Right renal cortex interstitium (tissue), 3 donors: Measurements from ENCODE around the gene GJC2. TPM values are rescaled to one million over a fixed set of nuclear protein-coding genes. Genes with fewer than 3 reads are reported as not detected.

Experiments
- DNase-seq, 3 donors: peaks; one replicate each; pipeline ENCODE4 v3.0.0-alpha.2; 2013; ENCODE audit warnings: low read depth in 3 of 3, low spot score in 2 of 3
- polyA plus RNA-seq, 3 donors: library from polyadenylated mRNA; unstranded; fragments of 120-200 nt; gene quantifications; one replicate each; pipeline ENCODE4 v1.2.1, GENCODE V29; 2013; ENCODE audit not compliant: insufficient read length in 3 of 3

The GJC2 gene
- polyA plus RNA-seq, 3 donors, result 0.46 to 0.71 (median 0.51) TPM

DNA sequence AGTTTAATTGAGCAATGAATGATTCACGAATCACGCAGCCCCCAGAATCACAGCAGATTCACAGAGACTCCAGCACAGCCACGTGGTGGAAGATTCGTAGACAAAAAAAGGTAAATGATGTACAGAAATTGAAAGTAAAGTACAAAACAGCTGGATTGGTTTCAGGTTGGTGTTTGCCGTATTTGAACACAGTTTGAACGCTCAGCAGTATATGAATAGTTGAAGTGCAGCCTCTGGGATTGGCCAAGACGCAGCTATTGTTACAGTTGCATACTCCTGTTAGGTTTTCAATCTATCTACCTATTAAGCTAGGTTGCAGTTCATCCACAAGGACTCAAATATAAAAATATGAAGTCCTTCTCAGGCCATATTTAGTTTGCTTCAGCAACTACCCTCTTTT is 37.6 kb upstream of the GJC2 start:
- no peak for DNase-seq

DNA sequence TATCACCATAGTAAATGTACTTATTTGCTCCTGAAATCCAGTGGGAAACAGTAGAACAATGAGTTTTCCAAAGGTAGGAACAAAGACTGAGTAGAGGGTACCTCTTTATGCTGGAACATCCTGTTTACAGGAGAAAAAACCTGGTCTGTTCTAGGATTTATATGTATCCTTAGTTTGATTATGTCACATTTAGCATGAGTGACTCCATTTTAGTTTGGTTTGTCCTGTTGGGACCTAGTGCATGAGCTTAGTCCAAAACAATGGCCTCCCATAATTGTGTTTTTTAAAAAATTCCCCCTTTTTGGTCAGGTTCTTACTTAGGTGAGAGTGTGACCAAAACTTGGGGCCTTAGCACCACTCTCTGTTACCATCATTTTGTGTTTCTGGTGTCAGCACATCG is 37.1 kb upstream of the GJC2 start:
- no peak for DNase-seq

DNA sequence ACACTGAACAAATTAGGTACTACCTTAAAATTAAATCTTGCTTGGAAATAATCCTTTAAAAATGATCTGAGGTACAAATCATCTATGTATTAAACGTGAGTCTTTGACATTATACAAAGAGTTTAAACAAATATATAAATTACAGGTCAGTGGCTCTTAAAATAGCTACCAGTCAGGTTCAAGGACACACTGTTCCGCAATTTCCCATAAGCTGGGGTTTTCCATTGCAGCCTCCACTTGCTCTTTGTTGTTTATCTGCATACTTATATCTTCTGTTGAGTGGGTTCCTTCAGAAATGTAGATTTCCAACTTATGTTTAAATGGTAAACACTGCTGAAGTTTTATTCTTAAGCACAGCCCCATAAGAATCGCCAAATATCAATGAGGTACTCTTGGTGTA is 34.9 kb upstream of the GJC2 start:
- no peak for DNase-seq

DNA sequence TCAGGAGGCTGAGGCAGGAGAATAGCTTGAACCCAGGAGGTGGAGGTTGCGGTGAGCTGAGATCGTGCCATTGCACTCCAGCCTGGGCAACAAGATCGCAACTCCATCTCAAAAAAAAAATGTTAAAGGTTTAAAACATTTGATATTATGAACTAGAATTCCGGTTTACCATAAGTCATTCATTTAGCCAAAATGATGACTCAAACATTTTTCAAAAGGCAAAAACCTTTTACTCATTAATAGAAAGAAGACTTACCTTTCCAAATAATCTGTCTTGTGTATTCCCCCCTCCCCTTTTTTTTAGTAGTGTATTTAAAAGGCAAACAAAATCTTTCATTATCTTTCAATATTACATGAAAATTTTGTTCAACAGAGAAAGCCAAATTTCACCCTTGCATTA is 32.4 kb upstream of the GJC2 start:
- no peak for DNase-seq

DNA sequence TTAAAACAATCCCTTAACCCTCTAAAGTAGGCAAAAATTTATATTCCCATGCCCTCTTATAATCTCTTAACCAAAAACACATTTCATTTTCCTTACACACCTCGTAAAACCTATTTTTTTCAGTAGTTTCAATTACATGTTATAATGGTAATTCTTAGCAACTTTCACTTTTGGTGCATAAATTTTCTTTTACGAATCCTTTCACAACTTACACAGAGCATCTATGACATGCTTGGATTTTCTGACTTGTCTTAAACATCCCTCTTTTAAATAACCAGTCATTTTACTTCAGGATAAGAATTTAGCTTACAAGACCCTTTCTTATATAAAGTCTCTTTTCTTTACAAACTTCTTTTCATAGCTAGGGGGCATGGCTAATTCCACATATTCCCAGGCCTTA is 31.7 kb upstream of the GJC2 start:
- DNase-seq, result no peak

DNA sequence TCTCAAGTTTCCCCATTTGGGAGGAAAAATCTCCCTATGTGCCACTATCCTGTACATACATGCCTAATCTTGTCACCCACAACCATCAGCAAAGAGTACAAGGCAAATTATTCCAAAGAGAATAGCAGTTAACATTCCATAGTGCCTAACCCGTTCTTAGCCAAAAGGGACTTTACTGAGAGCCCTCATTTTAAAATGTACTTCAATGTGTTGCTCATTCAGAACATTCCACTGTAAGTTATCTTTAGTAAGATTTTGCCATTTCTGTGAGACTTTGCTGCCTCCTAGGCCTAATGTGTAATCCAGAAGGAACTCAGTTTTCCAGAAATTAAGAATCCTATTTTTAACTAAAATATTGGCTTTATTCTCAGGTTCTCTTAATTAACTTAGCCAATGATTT is 29.4 kb upstream of the GJC2 start:
- no peak for DNase-seq

DNA sequence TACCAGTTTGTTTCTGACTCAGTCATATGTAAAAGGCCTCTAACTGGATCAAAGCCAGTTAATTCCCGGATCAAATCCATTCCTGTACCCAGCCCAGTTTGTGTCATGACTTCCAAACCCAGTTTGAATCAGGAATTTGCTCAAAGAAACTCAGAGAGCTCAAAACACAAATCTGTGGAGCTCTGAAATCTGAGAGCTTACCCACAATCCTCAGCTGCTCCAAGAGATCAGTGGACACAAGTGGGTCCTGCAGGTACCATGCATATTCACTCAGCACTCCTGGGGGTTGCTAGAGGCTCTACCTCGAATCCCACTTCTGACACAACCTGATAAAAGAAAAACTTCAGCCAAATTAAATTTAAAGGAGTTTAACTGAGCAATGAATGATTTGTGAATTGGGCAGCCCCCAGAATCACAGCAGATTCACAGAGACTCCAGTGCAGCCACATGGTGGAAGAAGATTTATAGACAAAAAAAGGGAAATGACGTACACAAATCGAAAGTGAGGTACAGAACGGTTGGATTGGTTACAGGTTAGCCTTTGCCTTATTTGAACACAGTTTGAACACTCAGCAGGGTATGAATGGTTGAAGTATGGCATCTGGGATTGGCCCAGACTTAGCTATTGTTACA is 28.8 kb upstream of the GJC2 start:
- no peak for DNase-seq

DNA sequence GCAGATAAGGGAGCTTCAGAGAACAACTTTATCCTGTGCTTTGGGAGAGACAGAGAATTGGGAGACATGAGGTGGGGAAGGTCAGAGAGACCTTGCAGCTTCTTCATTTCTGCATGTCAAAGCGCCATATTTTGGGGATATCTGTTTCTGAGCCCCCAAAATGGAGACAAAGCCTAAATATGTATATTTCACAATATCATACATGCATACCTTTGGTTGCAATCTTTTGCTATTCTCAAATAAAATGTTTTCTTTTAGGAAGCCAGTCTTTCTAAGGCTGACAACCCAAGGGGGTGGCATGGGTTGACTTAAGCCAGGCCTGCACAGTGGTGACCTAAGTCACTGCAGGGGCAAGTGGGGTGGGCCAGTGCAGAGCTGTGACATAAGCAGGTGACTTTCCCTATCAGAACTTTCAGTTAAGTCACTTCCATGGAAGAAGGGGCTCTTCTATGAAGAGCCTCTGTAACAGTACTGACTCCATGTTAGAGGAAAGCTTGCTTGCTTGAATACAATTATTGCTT is 26.7 kb upstream of the GJC2 start:
- no peak for DNase-seq

DNA sequence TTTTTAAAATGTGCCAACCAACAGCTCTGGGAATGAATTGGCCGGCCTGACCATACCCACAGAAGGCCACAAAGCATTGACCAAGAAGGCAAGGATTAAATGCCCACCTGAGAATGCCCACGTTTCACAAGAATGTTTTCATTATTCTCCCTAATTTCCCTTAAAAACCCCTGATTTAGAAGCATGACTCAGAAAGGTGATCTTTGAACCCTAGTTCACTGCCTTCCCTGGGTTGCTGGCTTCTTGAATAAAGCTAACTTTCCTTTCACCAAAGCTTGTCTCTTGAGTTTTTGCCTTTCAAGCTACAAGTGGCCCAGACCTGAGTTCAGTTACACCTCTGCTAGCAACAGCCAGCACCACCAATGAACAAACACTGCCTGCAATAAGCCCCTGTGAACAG is 26.2 kb upstream of the GJC2 start:
- DNase-seq, result no peak

DNA sequence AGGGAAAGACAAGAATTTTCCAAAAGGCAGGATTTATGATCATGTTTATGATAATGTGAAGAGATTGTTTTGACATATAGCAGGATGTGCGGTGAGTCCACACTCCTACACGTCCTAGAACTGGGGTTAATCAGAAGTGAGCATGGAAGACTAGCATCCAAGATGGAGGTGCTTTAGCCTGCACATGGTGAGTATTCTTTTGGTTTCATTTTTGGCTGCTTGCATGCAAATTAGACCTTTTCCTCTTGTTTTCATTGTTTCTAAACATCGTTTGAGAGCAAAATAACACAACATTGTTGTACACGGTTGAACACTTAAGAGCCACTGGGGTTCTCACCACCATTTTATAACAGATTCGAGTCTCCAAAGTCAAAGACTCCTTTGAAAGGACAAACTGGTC is 24.5 kb upstream of the GJC2 start:
- no peak for DNase-seq

DNA sequence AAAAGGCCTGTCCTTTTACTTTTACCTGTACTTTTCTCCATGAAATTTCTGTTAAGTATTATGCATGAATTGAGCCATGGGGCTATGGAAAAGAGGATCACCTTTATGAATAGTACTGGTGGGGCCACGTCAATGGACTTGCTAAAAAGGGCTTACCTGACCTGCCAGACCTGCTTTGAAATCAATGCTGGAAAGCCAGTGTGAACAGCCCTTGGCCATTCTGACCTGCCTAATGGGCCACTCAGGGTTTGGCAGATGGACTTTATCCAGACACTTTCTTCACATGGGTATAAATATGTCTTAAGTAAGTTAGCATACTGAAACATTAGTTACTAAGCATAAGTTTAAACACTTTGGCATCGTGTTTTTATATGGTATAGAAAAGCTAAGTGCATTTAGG is 18.0 kb upstream of the GJC2 start:
- DNase-seq, result no peak

DNA sequence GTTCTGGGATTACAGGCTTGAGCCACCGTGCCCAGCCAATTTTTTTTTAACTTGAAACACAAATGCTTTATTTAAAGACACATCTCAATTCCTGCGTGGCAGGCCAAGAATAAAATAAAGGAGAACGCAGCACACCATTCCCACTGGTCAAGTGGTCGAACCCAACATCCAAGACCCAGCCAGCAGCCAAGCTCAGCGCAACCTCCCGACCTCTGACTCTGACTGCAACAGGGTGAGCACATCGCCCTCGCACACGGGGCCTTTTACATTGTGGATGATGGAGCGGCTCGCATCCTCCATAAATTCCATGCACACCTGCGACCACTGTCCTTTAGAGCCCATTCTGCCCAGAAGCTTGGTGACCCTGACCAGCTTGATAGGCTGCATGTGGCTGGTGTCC is 15.1 kb upstream of the GJC2 start:
- DNase-seq, result no peak

DNA sequence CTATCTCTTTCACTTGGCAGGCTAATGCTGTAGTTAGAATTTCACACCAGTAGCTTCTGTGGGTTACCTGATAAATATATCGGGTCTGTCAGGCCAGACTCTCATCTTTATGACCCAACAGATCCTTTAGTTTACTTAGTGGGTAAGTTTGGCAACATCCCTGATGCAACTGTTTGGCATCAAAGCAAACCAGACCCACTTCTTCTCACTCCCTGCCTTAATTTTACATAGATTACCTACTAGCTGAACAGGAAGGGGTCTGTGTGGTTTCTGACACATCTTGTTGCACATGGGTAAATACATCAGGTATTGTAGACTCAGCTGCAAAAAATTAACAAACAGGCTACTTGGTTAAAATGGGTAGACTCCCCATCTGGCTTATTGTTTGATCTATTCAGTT is 12.8 kb upstream of the GJC2 start:
- DNase-seq, result no peak

DNA sequence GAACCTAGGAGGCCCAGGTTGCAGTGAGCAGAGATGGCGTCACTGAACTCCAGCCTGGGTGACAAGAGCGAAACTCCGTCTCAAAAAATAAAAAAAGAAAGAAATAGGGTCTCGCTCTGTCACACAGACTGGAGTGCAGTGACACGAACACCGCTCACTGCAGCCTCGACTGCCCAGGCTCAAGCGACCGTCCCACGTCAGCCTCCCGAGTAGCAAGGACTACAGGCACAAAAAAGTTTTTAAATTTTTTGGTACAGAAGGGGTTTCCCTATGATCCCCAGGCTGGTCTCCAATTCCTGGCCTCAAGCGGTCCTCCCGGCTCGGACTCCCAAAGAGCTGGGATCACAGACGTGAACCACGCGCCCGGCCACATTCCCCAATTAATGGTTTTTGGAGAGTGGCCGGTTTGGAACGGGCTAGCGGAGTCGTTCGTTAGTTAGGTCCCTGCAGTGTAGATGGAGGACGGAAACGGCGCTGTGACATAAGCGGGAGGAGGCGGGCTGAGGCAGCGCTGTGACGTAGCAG is 10.3 kb upstream of the GJC2 start:
- DNase-seq, result no peak

DNA sequence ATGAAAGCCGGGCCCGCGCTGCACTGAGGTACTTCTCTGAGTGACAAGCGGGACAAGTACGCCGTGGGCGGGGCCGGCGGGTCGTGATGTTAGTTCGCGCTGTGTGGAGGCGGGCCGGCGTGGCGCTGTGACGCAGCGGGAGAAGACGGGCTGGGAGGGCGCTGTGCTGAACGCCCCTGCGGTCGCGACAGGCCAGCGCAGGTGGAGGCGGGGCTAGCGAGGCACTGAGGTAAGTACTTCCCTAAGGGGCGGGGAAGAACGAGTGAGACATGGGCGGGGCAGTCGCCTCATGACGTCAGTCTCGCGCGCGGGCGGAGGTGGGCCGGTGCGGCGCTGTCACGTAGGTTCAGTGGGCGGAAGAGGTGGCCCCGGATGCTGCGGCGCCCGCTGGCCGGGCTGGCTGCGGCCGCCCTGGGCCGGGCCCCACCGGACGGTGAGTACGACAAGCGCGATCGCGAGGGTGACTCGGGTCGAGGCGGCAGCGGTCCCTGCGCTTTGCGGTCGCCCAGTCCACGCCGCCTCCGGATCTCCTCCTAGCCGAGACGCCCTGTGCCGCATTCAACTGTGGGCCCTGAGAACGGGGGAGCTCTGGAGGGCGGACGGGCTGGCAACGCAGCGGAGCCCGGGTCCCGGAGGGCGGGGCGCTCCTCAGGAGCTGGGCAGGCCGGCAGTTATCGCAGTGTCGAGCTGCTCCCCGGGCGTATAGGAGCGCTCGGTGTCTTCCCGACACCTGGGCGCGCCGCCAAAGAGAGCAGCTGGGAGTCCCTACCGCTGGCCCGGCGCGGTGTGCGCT is 9.6 kb upstream of the GJC2 start, which contains the start of gene GUK1:
TSS of gene GUK1 (plus strand) at position 349 of the 793 bp plus-strand sequence. CDS start at position 373, 24 bp downstream.
- DNase-seq, result peak; percentile 86 to 96 (median 94)

DNA sequence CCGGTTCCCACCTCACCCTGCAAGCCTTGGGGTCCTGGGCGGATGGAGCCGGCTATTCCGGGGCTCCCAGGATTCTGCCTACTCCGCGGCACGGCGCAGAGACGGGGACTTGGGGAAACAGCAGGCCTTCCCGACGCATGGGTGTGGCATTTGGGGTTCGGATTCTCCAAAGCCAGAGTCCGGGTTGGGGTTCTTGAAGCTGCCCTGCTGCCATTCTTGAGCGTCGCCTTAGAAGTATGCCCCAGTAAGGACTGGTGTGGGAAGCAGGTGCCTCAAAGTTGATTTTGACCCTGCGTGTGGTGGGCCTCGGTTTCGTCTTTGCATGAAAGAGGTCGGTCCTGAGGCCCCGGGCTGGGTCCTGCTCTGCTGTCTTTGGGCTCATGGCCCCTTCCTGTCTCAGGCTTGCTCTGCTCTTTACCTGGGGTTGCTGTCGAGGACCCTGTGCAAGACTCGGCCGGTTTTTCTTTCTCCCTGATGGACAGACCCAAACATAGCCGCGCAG is 9.0 kb upstream of the GJC2 start:
- DNase-seq, result no peak

DNA sequence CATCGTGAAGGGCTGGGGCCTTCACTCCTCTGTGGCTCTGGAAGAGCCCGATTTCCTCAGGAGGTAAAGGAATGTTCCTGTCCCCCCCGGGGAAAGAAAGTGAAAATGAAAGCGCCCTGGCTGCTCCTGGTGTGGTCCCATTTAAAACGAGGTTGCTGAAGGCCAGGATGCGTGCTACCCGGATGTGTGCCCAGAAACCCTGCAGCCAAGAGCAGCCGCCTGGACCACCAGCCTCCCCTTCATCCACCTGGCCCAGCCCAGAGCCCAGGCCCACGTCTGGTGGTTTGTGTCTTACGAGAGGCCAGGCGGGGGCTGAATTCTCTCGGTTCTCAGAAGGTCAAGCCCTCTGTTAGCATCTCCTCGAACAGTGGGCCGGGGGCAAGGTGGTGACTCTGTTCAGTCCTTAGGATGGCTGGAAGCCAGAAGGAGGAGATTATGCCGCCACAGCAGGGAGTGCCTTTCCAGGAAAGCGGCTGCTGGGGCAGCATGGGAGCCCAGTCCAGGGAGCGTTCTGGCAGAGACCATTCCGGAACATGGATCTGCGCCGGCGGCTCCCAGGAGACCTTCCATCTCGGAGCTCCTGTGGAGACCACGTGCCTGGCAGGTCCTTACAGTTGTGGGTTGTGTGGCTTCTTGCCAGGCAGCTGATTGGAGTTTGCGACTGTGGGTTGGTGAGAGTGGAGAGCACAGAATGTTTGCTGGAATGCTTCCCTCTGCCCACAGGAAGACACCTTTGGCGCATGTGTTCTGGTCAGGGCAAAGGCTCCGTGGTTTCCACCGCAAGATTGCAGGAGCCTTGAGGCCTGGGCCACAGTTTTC is 8.3 kb upstream of the GJC2 start:
- no peak for DNase-seq

DNA sequence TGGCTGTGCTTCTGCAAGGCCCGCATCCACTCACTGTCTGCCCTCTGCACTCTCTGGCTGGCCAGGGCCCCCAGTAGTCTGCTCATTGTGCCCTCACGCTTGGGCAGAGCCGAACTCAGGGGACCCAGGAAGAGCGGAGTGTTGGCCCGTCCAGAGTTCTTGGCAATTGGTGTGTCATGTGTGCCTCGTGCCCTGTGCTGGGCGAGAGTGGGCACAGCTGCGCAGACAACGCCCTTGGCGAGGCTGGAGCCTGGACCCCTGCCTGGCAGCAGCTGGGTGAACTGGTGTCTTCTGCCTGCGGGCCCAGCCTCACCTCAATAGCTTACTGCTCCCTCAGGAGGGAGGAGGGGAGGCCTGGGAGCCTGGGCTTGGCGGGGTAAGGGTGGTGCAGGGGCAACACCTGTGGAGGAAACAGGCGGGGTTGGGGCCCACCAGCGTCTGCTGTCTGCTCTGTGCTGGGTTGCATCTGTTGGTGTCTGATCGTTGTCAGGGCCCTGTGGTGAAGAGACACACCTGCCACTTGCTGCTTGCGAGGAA is 7.5 kb upstream of the GJC2 start:
- DNase-seq, result no peak

DNA sequence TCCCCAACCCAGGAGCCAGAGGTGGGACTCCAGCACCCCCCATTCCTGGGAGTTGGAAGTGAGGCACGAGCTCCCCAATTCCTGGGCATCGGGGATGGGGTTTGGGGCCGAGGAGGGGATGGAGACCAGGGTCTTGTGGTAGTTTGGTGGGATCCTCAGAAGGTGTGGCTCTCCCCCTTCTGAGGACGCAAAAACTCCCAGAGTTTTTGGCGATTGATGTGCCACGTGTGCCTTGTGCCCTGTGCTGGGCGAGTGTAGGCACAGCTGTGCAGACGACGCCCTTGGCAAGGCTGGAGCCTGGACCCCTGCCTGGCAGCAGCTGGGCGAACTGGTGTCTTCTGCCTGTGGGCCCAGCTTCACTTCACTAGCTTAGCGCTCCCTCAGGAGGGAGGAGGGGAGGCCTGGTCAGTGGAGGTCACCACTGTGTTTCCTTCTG is 7.0 kb upstream of the GJC2 start:
- no peak for DNase-seq

DNA sequence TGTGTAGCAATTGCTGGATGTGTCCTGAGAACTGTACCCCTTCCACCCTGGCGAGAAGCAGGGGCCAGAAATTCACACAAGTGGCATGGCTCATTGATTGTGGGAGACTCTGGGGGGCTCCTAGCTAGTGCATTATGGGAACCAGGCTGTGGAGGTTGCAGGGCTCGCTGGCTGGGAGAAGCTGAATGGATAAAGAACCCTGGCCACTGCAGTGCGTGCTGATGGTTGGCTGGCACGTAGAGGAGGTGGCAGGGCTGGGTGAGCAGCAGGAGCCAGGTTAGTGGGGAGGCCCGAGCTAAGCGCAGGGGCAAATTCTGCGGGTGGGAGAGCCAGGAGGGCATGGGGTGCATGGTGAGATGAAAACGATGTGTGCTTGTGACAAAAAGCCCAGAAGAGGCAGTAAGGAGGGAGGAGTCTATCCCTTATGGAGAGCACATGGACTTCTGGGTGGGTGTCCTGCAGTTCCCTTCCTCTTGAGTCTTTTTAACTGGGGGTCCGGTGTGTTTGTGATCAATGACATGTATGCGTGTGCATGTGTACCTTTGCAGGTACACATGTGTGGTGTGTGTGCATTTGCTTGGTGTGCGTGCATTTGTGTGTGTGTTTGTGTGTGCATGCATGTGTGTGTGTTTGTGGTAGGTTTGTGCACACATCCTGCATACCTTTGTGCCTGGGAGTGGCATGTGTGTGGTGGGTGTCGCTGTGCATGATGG is 6.1 kb upstream of the GJC2 start:
- DNase-seq, result no peak
